MG63 (cell line): ENCODE results near the gene USP53. TPM values are rescaled to one million over a fixed set of nuclear protein-coding genes. Genes with fewer than 3 reads are reported as not detected.

Experiments used
- DNase-seq: peaks from one replicate; pipeline ENCODE4 v3.0.0-alpha.2; 2020
- H3K27me3 ChIP-seq: fragments of 250-450 bp; sonication (Bioruptor Pico); 2 replicates; pipeline ENCODE4 v1.5.1; 2020; ENCODE audit warnings: mild to moderate bottlenecking, moderate library complexity
- H3K36me3 ChIP-seq: fragments of 250-450 bp; sonication (Bioruptor Pico); 2 replicates; pipeline ENCODE4 v1.5.1; 2020; ENCODE audit warnings: mild to moderate bottlenecking, moderate library complexity
- H3K4me3 ChIP-seq: fragments of 250-450 bp; sonication (Bioruptor Pico); 2 replicates; pipeline ENCODE4 v1.5.1; 2020; ENCODE audit warnings: mild to moderate bottlenecking, moderate library complexity
- H3K9me3 ChIP-seq: fragments of 250-450 bp; sonication (Bioruptor Pico); 2 replicates; pipeline ENCODE4 v1.5.1; 2020; ENCODE audit warnings: mild to moderate bottlenecking, moderate library complexity
- total RNA-seq: library from RNA; depleted of rRNA; stranded (reverse); fragments of >200 nt; shearing (Covaris generic); gene quantifications from 2 replicates; pipeline ENCODE4 v1.2.3, GENCODE V29; 2014; ENCODE audit warnings: low replicate concordance

The USP53 gene
- total RNA-seq, 1 experiment from 2014 or later, result 6.3 TPM

DNA sequence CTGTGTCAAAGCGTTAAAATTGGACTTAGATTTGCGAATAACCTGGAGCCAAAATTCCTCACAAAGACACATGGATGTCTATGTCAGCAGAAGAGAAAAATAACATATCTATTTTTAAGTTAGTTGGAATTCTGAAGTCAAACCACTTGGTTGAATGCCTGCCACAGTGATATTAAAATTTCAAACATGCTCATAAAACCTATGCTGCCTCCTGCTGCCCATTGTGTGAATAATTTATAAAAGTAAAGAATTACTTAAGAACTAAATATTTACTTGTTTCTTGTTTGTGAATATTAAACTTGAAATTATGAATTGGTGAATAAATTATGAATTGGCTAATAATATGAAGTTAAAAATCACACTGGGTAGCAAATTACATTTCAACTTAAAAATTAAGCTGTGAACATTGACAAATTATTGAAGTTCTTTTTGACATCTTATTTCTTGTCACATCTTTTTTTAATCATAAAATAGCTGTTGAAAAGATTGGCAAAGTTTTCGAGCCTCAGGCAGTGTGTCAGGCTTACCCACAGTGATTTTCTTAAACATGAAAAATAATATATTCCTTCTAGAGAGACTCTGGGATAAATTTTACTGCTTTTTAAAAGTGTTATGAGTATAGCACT, 74.0 kb downstream of the USP53 start:
- H3K27me3 ChIP-seq, result no peaks in the 10 kb centered on the region
- H3K4me3 ChIP-seq, result no peak overlapping the region
- no peak for DNase-seq
- peaks cover 2% of the 10 kb centered on the region; the same call in 1 of the 2 replicates for H3K36me3 ChIP-seq
- no peaks in the 10 kb centered on the region for H3K9me3 ChIP-seq

DNA sequence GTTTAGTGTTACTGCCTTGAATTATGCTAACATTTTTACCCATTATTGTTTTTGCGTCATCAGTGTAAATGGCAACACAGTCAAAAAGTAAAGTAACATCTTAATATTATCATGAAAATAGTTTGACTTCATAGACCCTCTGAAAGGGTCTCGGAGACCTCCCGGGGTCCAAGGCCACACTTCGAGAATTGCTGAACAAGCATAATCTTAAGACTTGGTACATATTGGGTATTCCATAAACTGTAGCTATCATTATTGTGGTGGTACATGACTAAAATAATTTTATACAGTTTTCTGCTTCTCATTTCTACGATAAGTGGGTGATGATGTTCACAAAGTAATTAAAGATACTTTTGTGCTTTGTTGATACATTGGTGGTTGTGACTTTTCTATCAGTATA, 76.8 kb downstream of the USP53 start:
- Histone ChIP-seq H3K36me3 (peaks cover 2% of the 10 kb centered on the region), H3K4me3 (no peak overlapping the region), H3K9me3 (no peaks in the 10 kb centered on the region), H3K27me3 (no peaks in the 10 kb centered on the region)
- no peak for DNase-seq

DNA sequence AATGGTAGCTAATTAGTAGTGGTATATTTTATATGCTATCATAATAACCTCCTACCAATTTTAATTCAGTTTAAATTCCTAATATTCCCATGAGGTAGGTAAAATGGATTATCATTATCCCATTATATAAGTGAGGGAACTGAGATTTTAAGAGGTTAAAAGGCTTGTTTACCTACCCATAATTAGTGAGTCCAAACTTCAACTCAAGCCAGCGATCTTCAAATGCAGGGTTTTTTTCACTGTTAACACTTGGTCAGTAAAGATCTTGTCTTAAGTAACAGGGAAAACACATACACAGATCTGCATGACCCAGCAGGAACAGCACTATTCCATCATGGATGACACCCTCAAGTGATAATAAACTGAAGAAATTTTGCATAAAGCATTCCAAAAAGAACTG, 78.1 kb downstream of the USP53 start:
- H3K9me3 ChIP-seq, result no peaks in the 10 kb centered on the region
- H3K27me3 ChIP-seq, result no peaks in the 10 kb centered on the region
- peaks cover 2% of the 10 kb centered on the region for H3K36me3 ChIP-seq
- no peak overlapping the region for H3K4me3 ChIP-seq
- no peak for DNase-seq

DNA sequence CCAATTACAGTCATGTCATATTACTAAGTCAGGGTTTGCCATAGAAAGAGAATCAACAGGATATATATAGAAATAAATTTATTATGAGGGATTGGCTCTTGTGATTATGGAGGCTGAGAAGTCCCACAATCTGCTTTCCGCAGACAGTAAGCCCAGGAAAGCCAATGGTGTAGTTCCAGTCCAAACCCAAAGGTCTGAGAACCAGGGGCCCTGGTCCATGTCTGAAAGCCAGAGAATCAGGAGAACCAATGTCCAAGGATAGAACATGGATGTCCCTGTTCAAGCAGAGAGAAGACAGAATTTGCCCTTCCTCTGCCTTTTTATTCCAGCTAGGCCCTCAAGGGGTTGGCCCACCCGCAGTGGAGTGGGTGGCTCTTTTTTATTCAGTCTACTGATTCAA, 83.8 kb downstream of the USP53 start:
- no peak overlapping the region for H3K4me3 ChIP-seq
- H3K36me3 ChIP-seq, result peaks cover 24% of the 10 kb centered on the region

DNA sequence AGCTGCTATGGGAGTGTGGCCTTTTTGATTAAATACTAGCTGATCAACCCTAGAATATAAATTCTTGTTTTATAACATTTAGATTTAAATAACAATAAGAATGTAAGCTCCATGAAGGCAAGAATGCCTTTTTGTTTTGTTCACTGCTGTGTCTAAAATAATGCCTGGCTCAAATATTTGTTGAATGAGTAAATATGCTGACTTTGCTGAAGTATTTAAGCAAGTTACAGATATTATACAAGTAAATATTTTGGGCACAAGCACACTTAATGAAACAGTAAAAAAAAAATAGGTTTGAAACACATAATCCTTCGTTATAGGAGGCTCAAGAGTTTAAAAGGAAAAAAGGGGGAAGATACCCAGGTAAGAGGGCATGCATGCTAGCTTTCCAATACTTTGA, 85.3 kb downstream of the USP53 start:
- DNase-seq, result no peak
- Histone ChIP-seq H3K4me3 (no peak overlapping the region), H3K27me3 (no peaks in the 10 kb centered on the region), H3K9me3 (no peaks in the 10 kb centered on the region), H3K36me3 (peaks cover 24% of the 10 kb centered on the region)

More for the DNA sequence above, 83.8 kb downstream of the USP53 start:
- no peak for DNase-seq
- Histone ChIP-seq H3K27me3 (no peaks in the 10 kb centered on the region), H3K9me3 (no peaks in the 10 kb centered on the region)

DNA sequence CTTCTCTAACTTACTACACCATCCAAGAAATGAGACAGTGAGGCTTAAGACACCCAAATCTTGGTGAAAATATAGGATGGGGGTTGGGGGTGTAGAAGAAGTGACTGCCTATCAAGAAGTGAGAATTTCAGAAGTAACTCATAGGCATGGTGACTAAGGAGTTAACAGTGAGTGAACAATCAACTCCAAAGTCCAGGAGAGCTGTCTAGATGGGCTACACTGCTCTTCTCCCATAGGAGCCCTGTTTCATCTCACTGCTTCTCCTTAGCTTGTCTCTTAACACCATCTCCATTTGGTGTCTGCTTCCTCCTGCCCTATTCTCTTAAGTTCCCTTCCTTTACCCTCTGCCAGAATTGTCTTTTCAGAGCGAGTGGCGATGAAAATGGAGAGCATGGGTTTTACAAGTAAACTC, 86.8 kb downstream of the USP53 start:
- no peak for DNase-seq
- H3K9me3 ChIP-seq, result no peaks in the 10 kb centered on the region
- H3K27me3 ChIP-seq, result no peaks in the 10 kb centered on the region
- H3K36me3 ChIP-seq, result peaks cover 24% of the 10 kb centered on the region
- peak overlapping the region; percentile 68 for H3K4me3 ChIP-seq

DNA sequence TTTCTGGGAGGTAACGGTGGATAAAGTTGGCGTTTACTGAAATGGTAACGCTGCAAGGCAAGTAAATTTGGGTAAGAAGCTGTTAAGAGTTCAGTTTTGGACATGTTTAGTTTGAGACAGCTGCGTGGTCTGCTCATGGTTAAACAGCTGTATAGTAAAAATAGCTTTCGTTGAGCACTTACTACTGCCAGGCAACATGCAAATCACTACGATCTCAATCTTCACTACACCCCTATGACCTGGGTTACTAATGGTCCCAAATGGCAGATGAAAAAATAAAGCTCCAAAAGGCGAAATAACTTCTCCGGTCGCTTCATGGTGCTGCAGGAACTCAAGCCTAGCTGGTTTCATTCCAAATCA, 87.2 kb downstream of the USP53 start:
- peak overlapping the region; percentile 68 for H3K4me3 ChIP-seq
- no peaks in the 10 kb centered on the region for H3K27me3 ChIP-seq
- H3K36me3 ChIP-seq, result peaks cover 24% of the 10 kb centered on the region
- no peak for DNase-seq
- no peaks in the 10 kb centered on the region for H3K9me3 ChIP-seq

DNA sequence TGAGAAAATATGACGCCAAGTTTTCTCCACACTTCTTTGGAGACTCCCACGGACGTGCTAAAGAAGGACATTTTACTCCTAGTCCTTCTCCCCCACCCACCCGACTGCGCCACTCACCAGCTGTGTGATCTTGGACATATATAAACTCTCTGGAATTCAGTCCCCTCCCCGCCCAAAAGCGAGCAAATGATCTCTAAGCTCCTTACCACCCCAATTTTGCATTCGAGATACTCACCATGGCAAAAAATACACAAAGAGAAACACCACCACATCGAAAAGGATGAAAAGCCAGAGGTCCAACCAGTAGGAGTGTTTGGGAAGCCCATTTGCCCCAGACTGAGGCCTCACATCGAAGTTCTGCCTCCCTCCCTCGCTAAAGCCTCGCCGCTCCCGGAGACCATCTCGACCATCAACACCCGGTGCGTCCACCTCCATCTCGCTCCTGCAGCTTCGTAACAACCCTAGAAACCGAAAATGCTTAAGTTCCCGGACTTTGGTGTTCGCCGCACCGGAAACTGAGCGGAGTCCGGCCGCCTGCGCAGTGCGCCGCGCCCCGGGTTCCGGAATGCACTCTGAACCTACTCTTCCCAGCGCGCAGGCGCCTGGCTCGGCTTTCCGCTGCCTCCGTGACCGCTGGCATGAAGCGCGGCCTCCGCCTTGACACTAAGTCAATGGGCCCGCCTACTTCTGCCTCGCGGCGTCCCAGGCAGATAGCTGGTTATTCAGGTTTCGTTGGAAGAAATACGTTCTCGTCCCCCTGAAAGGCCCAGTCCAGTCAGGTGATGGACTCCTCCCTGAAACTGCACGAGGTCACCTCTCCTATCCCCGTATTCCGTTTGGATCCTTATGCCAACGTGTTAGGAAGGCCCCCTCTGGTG, 87.8 kb downstream of the USP53 start:
- Histone ChIP-seq H3K9me3 (no peaks in the 10 kb centered on the region), H3K4me3 (peak overlapping the region; percentile 68), H3K27me3 (no peaks in the 10 kb centered on the region), H3K36me3 (peaks cover 24% of the 10 kb centered on the region)
- peak; percentile 91 for DNase-seq

DNA sequence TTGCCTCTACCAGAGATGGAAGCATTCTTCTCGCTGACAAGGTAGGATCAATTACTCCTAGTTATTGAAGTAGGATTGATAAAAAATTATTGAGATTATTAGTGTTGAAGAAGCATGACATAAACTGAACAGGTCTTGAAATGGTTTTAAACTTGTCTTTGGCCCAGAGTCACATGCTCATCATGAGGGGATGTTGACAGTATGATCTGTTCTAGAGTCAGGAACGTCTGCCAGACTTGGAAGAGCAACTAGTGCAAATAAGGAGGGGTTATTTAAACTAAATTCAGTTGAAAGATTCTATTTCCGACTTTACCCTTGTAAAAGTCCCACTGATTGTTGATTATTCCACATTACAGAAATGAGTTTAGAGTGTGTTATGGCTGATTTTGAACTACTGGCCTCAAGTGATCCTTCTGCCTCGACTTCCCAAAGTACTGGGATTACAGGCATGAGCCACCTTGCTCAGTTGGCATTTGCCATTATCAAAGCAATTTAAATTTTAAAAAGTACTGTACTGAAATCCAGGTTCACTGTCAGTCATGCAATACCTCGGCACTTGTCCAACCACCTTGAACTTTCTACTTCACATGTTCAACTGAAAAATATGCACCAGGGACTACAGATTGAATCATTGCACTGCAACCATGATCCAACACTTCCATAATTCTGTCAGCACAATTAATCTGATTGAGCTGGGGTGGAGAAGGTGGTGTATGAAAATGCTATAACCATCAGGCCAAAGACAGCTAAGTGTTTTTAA, 89.7 kb downstream of the USP53 start:
- Histone ChIP-seq H3K9me3 (no peaks in the 10 kb centered on the region), H3K4me3 (no peak overlapping the region), H3K27me3 (no peaks in the 10 kb centered on the region), H3K36me3 (peaks cover 12% of the 10 kb centered on the region)
- no peak for DNase-seq

DNA sequence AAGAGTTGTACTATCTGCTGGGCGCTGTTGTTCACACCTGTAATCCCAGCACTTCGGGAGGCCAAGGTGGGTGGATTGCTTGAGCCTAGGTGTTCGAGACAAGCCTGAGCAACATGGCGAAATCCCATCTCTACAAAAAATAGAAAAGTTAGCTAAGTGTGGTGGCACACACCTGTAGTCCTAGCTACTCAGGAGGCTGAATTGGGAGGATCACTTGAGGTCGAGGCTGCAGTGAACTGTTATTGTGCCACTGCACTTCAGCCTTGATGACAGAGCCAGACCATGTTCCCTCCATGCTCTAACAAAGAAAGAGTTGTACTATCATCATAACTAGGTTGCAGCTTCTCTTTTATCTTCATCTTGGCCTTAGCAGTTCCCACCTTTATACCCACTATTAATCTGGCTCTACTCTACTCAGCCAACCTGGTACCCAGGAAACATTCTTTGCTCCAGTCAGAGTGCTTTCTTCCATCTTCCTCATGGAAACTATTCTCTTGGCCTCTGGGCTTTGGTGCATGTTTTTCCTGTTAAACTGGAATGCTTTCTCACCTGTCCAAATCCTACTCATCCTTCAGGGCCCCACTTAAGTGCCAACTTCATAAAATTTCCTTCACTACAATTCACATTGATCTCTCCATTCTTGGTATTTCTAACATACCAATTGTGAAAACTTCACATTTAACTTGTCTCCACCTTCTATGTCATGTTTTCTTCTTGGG, 91.2 kb downstream of the USP53 start:
- H3K36me3 ChIP-seq, result no peaks in the 10 kb centered on the region; the same call in 1 of the 2 replicates
- no peaks in the 10 kb centered on the region for H3K9me3 ChIP-seq

DNA sequence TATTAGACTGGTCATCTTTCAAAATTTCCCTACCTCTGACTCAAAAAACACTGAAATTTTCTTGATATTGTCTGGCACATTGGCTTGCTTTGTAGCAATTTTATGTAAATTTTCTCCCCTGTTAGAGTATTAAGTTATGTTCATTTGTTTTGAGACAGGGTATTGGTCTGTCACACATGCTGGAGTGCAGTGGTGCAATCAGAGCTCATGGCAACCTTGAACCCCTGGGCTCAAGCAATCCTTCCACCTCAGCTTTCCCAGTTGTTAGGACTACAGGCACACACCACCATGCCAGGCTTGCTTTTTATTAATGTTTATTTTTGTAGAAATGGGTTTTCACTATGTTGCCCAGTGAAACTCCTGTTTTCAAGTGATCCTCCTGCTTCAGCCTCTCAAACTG, 91.9 kb downstream of the USP53 start:
- Histone ChIP-seq H3K36me3 (no peaks in the 10 kb centered on the region), H3K4me3 (no peak overlapping the region), H3K27me3 (no peaks in the 10 kb centered on the region), H3K9me3 (no peaks in the 10 kb centered on the region)
- no peak for DNase-seq

More for the DNA sequence above, 91.2 kb downstream of the USP53 start:
- no peaks in the 10 kb centered on the region for H3K27me3 ChIP-seq
- H3K4me3 ChIP-seq, result no peak overlapping the region
- no peak for DNase-seq

DNA sequence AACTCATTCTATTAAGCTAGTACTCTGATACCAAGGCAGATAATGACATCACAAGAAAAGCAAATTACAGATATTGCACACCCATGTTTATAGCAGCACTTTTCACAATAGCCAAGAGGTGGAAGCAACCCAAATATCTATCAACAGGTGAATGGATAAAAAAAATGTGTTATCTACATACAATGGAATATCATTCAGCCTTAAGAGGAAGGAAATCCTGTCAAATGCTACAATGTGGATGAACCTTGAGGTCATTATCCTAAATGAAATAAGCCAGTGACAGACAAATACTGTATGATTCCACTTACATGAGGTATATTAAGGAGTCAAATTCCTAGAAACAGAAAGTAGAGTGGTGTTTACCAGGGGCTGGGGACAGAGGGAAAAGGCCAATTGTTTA, 95.1 kb downstream of the USP53 start:
- H3K36me3 ChIP-seq, result no peaks in the 10 kb centered on the region
- no peak for DNase-seq
- H3K9me3 ChIP-seq, result no peaks in the 10 kb centered on the region
- H3K27me3 ChIP-seq, result no peaks in the 10 kb centered on the region
- H3K4me3 ChIP-seq, result no peak overlapping the region

DNA sequence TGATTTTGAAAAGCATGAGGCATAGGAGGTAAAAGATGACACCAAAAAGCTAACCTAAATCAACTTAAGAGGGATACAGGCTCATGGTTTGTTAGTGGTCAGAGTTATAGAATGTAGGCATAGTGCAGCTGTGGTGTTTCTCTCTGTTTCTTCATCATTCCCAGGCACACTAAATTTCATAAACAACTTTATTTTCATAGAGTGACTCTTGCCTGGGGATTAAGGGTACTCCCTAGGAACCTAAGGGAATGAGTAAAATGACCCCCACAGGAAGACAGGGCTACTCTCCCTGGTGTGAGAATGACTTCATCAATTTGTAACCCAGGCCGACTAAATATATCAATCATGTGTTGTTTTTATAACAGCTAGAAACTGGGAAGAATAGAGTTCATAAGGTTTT, 98.3 kb downstream of the USP53 start:
- H3K27me3 ChIP-seq, result no peaks in the 10 kb centered on the region
- no peak for DNase-seq
- no peak overlapping the region for H3K4me3 ChIP-seq
- H3K36me3 ChIP-seq, result no peaks in the 10 kb centered on the region
- no peaks in the 10 kb centered on the region for H3K9me3 ChIP-seq

DNA sequence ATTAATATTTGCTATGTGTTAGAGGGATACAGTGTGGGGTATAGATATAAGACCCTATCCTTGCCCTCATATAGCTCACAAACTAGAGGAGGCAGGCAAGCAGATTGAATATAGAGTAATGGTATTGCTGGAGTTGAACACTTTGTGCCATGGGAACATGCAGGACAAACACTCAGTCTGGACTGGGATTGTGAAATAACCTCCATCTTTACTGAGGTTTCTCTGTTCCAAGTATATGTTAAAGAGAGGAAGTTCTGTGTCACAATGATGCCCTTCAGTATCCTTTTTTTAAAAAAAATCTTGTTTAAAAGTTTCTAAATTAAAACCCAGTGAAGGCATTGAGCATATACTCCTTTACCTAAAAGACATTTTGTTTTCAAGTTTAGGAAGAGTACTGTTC, 100.7 kb downstream of the USP53 start:
- Histone ChIP-seq H3K27me3 (no peaks in the 10 kb centered on the region), H3K9me3 (no peaks in the 10 kb centered on the region), H3K4me3 (no peak overlapping the region), H3K36me3 (no peaks in the 10 kb centered on the region)
- DNase-seq, result no peak

DNA sequence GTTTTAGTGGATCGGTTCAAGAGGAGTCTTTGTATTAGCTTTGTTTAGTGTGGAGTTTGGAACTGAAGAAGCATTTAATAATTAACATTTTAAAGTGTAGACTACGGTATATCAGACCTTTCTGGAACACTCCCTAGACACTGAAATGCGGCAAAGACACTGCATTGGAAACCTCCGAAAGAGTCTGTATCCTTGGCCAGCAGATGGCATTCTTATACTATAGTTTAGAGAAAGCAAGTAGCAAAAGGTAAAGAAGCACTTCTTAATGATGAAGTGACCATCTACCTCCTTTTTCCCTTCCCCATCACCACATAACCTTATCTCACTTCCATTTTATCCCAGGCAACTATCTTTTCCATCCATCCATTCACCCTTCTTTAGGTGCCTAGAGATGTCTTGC, 101.8 kb downstream of the USP53 start:
- H3K9me3 ChIP-seq, result no peaks in the 10 kb centered on the region
- no peaks in the 10 kb centered on the region for H3K27me3 ChIP-seq
- DNase-seq, result no peak
- H3K36me3 ChIP-seq, result no peaks in the 10 kb centered on the region
- no peak overlapping the region for H3K4me3 ChIP-seq

DNA sequence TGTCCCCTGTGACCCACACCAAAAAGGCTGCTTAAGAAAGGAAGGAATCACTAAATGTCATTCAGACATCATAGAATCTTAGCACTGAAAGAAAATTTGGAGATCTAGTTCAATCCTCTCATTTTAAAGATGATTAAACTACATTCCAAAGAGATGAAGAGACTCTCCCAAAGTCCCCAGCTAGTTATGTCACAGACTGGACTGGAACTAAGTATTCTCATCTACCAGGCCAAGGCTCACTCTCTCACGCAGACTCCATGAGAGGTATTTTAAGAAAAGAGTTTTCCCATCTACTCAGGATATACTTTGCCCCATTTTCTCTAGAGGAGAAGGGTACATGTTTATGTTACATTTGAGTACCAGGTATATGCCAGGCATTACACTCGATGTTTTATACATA, 102.5 kb downstream of the USP53 start:
- Histone ChIP-seq H3K27me3 (no peaks in the 10 kb centered on the region), H3K9me3 (no peaks in the 10 kb centered on the region), H3K4me3 (no peak overlapping the region), H3K36me3 (no peaks in the 10 kb centered on the region)
- DNase-seq, result no peak

DNA sequence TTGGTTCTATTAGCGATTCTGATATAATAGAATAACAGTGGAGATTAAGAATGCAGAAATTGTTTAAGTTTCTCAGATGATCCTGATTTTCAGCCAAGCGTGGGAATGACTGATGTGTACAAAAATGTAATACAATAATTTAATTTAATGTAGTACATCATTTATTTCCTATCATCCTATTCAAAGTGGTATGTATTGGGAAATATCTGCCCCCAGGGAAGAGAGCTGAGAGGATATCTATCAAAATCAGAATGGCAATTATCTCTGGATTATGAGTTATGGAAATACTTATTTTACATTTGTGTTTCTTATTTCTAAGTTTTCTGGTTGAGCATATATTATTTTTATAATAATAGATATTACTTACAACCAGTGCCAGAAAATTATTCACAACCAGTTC, 105.5 kb downstream of the USP53 start:
- DNase-seq, result no peak
- H3K4me3 ChIP-seq, result no peak overlapping the region
- 0 out of 2 replicates have a peak, but pooled peaks cover 9% of the 10 kb centered on the region for H3K27me3 ChIP-seq
- H3K9me3 ChIP-seq, result no peaks in the 10 kb centered on the region
- no peaks in the 10 kb centered on the region for H3K36me3 ChIP-seq
